ENCODE measurements around the gene LMF1.

GRCh38 chr16:842711-843560, 127.8 kb downstream of the LMF1 start:
- TF ChIP-seq CTCF (IDR thresholded peaks at IDR 0.05; ENCODE audit: low read depth, low read length, poor library complexity, severe bottlenecking) (no peak), EZH2phosphoT487 (IDR thresholded peaks at IDR 0.05; ENCODE audit: borderline replicate concordance, low read length) (no peak)

Measured in DOHH2 (cell line).